Astrocyte of the spinal cord (primary cell): ENCODE results near the gene CRX.
"Not testable (repeated sequence)": the region's sequence is repeated elsewhere in the genome, so short reads cannot be mapped to it uniquely, and the experiment has no call there.

ENCODE experiments used
- DNase-seq: peaks from one replicate; pipeline ENCODE4 v3.0.0; 2011; ENCODE audit warnings: low read depth, low spot score
- H3K4me3 ChIP-seq: 2 replicates; pipeline ENCODE4 v1.5.1; 2011; ENCODE audit warnings: low read depth, mild to moderate bottlenecking, low read length, moderate library complexity
- in situ Hi-C: cut with HindIII; loops from 2 replicates; pipeline ENCODE4 v1.10.0; 2017; ENCODE audit warnings: low sequenced_read_pairs
- TF ChIP-seq, protein P1 (sequence below): IDR thresholded peaks from 2 replicates; pipeline ENCODE4 v1.5.1; 2012; ENCODE audit warnings: low read depth, mild to moderate bottlenecking, low read length, inconsistent platforms

Gene CRX

DNA sequence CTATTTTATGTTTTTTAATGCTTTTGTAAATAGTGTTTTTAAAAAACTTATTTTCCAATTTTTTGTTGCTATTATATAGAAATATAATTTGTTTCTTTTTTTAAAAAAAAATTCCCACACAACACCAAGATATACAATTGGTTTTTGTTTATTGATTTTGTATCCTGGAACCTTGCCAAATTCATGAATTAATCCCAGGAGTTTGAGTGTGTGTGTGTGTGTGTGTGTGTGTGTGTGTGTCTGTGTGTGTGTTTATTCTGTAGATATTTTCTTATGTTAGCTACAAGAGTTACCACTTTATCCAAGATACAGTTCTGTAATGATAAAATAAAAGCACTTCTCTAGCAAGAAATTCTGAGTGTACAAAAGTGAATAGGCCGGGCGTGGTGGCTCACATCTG is 25.0 kb upstream of the CRX start:
- in situ Hi-C loops: no loop called here
- DNase-seq: no peak
- TF ChIP-seq, protein P1, sequence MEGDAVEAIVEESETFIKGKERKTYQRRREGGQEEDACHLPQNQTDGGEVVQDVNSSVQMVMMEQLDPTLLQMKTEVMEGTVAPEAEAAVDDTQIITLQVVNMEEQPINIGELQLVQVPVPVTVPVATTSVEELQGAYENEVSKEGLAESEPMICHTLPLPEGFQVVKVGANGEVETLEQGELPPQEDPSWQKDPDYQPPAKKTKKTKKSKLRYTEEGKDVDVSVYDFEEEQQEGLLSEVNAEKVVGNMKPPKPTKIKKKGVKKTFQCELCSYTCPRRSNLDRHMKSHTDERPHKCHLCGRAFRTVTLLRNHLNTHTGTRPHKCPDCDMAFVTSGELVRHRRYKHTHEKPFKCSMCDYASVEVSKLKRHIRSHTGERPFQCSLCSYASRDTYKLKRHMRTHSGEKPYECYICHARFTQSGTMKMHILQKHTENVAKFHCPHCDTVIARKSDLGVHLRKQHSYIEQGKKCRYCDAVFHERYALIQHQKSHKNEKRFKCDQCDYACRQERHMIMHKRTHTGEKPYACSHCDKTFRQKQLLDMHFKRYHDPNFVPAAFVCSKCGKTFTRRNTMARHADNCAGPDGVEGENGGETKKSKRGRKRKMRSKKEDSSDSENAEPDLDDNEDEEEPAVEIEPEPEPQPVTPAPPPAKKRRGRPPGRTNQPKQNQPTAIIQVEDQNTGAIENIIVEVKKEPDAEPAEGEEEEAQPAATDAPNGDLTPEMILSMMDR: no peak
- no peak overlapping the region for H3K4me3 ChIP-seq

DNA sequence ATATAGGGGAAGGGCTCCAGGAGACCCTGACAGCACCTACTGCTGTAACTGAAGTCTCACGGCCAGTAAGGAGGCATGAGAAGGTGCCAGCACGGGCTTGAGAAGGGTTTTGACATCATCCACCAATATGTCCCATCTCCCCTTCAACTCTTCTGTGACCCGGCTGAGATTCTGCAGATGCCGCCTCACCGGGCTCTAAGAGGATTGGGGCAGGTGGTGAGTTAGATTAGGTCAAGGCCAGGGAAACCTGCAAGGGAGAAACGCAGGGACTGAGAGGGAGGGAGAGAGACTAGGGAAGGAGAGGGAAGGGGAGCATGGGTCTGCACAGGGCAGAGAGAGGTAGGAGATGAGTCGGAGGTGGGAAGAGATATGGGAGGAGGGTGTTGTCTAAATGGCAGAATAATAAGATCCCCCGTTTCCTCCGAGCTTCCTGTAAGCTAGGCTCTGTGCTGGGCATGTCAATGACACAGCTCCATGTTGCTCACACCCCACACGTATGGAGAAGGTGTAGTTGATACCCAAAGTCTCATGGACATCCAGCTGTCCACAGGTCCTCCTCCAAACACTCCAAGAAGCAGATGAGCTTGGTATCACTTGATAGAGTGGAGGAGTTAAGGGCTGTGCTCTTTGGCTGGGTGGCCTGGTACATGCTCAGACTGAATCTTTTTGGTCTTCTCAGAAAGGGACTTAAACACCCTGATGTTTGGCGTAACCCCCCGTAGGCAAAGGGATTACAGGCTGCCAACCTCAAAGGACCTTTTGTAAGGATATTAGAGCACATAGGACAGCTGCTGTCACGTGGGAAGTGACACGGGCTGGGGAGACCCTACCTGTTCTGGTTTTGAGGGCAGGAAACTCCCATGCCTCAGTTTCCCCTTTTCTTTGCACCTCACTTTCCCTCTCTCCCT is 23.5 kb upstream of the CRX start:
- TF ChIP-seq, protein P1: no peak
- no peak for DNase-seq
- in situ Hi-C loops: no loop called here
- no peak overlapping the region for H3K4me3 ChIP-seq

DNA sequence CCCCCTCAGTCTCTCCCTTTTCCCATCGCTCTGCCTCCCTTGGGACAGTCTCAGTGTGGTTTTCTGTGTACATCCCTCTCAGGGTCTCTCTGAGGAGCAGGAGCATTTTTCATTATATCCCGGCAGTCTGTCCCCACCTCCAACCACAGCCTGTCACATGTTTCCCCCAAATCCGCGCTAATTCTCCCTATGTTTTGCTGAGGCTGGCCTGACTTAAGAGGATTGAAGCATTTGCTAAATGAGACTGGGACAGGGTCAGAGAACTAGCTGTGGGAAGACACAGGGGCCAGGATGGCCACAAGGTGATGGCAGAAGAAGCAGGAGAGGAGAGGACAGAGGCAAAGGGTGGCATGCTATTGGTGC is 22.9 kb upstream of the CRX start:
- H3K4me3 ChIP-seq: no peak overlapping the region
- TF ChIP-seq, protein P1: no peak
- DNase-seq: no peak
- in situ Hi-C loops: no loop called here

DNA sequence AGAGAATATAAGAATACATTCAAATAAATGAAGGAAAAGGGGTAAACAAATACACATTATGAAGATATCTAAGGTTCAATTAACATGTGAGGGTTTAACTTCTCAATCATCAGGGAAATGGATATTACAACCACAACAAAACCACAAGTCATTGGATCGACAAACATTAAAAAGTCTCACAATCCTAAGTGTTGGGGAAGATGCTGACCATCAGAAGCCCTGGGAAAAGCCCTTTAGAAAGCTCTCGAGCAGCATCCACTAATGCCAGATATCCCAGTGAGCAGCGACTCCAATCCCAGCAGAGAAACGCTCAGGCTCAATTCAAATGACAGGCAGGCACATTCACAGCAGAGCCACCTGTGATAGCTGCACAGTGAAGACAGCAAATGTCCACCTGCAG is 20.5 kb upstream of the CRX start:
- no peak overlapping the region for H3K4me3 ChIP-seq
- TF ChIP-seq, protein P1: no peak
- DNase-seq: no peak
- in situ Hi-C loops: no loop called here

DNA sequence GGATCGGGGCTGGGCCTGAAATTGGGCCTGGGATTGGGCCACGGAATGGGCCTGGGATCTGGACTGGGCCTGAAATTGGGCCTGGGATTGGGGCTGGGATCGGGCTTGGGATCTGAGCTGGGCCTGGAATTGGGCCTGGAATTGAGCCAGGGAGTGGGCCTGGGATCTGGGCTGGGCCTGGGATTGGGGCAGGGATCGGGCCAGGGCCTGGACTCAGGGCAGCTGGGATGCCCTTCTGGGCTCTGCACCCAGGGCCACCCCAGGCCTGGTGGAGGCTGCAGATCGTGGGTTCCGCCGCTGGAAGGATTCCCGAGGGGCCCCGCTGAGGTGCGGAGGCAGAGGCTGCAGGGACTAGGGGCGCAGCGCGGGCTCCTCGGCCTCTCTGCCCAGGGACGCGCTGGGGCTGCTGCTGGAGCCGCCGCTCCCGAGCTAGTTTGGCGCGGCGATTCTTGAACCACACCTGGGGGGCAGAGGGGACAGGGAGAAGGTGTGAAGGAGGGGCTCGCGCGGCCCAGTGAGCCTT is 19.2 kb upstream of the CRX start:
- no peak for DNase-seq
- in situ Hi-C loops: no loop called here
- H3K4me3 ChIP-seq: no peak overlapping the region
- TF ChIP-seq, protein P1: no peak

- H3K4me3 ChIP-seq, in situ Hi-C loops, DNase-seq: not testable (repeated sequence)
These were observed 18.6 kb upstream of the CRX start for GRCh38 chr19:47803148-47803547.

GRCh38 chr19:47803671-47804070 is 18.1 kb upstream of the CRX start:
- H3K4me3 ChIP-seq, DNase-seq, in situ Hi-C loops: not testable (repeated sequence)

DNA sequence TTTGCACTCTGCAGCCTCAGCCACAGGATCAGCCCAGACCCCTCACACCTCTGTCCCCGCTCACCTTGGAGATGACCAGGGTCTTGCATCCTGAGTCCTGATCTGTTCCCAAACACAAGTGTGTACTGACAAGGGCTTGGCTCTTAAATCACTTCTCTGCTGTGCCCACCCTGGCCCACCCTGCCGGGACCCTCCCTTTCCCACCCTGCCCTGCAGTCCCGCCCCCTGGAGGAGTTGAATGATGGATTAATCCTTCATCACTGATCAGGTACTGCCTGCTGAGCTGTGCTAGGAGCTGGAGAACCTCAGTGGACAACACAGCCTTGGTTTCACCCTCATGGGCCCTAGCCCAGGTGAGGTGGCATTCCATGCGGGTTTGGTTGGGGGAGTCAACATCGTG is 17.3 kb upstream of the CRX start, which contains the start of gene TPRX1:
Gene TPRX1, minus strand, starts transcription at position 101 of the 400 bp plus-strand sequence. Its CDS starts 12 bp downstream, at position 89.
- H3K4me3 ChIP-seq, DNase-seq, in situ Hi-C loops: not testable (repeated sequence)
